RWPE2 (cell line): ENCODE results near the gene ADGRB2.

Experiments used
- ATAC-seq: fragments of 200-7000 bp; cut with Tn5 transposase; 3 replicates; pipeline ENCODE4 v1.9.1; 2021; ENCODE audit warnings: low read depth
- DNase-seq: peaks from one replicate; pipeline ENCODE4 v3.0.0-alpha.2; 2020; ENCODE audit warnings: low spot score
- H3K27ac ChIP-seq: fragments of 450-650 bp; 2 replicates; pipeline ENCODE4 v1.5.1; 2017; ENCODE audit warnings: mild to moderate bottlenecking; ENCODE audit not compliant: poor library complexity, severe bottlenecking
- H3K27me3 ChIP-seq: fragments of 250-450 bp; sonication (Bioruptor Pico); 2 replicates; pipeline ENCODE4 v1.5.1; 2021; ENCODE audit warnings: mild to moderate bottlenecking, moderate library complexity; ENCODE audit not compliant: insufficient read depth, poor library complexity, severe bottlenecking
- H3K36me3 ChIP-seq: fragments of 250-450 bp; sonication (Bioruptor Pico); 2 replicates; pipeline ENCODE4 v1.5.1; 2020; ENCODE audit warnings: low read depth, mild to moderate bottlenecking, moderate library complexity
- H3K4me1 ChIP-seq: fragments of 250-450 bp; sonication (Bioruptor Pico); 2 replicates; pipeline ENCODE4 v1.5.1; 2021; ENCODE audit warnings: mild to moderate bottlenecking, moderate library complexity; ENCODE audit not compliant: insufficient read depth, poor library complexity, severe bottlenecking
- H3K4me3 ChIP-seq: fragments of 250-450 bp; sonication (Bioruptor Pico); 2 replicates; pipeline ENCODE4 v1.5.1; 2021; ENCODE audit warnings: mild to moderate bottlenecking, moderate library complexity; ENCODE audit not compliant: severe bottlenecking
- H3K9me3 ChIP-seq: fragments of 250-450 bp; sonication (Bioruptor Pico); 2 replicates; pipeline ENCODE4 v1.5.1; 2021; ENCODE audit warnings: mild to moderate bottlenecking, moderate library complexity; ENCODE audit not compliant: severe bottlenecking
- CTCF ChIP-seq: fragments of 450-650 bp; IDR thresholded peaks from one replicate; pipeline ENCODE4 v1.5.1; 2017; ENCODE audit warnings: mild to moderate bottlenecking, moderate library complexity; ENCODE audit not compliant: poor library complexity, severe bottlenecking

Gene ADGRB2

GRCh38 chr1:31792541-31792940 lies 28.4 kb upstream of the ADGRB2 start:
- H3K27ac ChIP-seq: no peak overlapping the region
- H3K9me3 ChIP-seq: no peaks in the 10 kb centered on the region
- peak; percentile 61 for DNase-seq
- no peaks in the 10 kb centered on the region for H3K4me1 ChIP-seq
- no peaks in the 10 kb centered on the region for H3K27me3 ChIP-seq
- no peak for TF ChIP-seq CTCF
- no peak overlapping the region for H3K4me3 ChIP-seq
- ATAC-seq: no peak
- H3K36me3 ChIP-seq: no peaks in the 10 kb centered on the region

GRCh38 chr1:31792116-31792515 lies 28.0 kb upstream of the ADGRB2 start:
- DNase-seq (peak; percentile 55), ATAC-seq (no peak)
- no peak overlapping the region for H3K27ac ChIP-seq
- no peaks in the 10 kb centered on the region for H3K4me1 ChIP-seq
- H3K27me3 ChIP-seq: no peaks in the 10 kb centered on the region
- H3K36me3 ChIP-seq: no peaks in the 10 kb centered on the region
- TF ChIP-seq CTCF: no peak
- H3K9me3 ChIP-seq: no peaks in the 10 kb centered on the region
- H3K4me3 ChIP-seq: no peak overlapping the region

- TF ChIP-seq CTCF: no peak
- H3K27ac ChIP-seq: no peak overlapping the region
- H3K4me3 ChIP-seq: no peak overlapping the region
- DNase-seq: peak; percentile 31
- H3K9me3 ChIP-seq: no peaks in the 10 kb centered on the region
- no peaks in the 10 kb centered on the region for H3K4me1 ChIP-seq
- no peak for ATAC-seq
- H3K27me3 ChIP-seq: no peaks in the 10 kb centered on the region
- no peaks in the 10 kb centered on the region for H3K36me3 ChIP-seq
These were observed 27.2 kb upstream of the ADGRB2 start for GRCh38 chr1:31791131-31791858.

GRCh38 chr1:31790641-31791091 lies 26.5 kb upstream of the ADGRB2 start:
- Histone ChIP-seq H3K27me3 (no peaks in the 10 kb centered on the region), H3K27ac (no peak overlapping the region), H3K36me3 (no peaks in the 10 kb centered on the region), H3K4me1 (no peaks in the 10 kb centered on the region), H3K4me3 (no peak overlapping the region), H3K9me3 (no peaks in the 10 kb centered on the region)
- ATAC-seq (no peak), DNase-seq (peak; percentile 44)
- no peak for TF ChIP-seq CTCF

- no peak for TF ChIP-seq CTCF
These were observed 26.0 kb upstream of the ADGRB2 start for GRCh38 chr1:31790140-31790539.

More at GRCh38 chr1:31790140-31790539, 26.0 kb upstream of the ADGRB2 start:
- Histone ChIP-seq H3K4me1 (no peaks in the 10 kb centered on the region), H3K4me3 (no peak overlapping the region), H3K27ac (no peak overlapping the region), H3K27me3 (no peaks in the 10 kb centered on the region), H3K9me3 (no peaks in the 10 kb centered on the region), H3K36me3 (no peaks in the 10 kb centered on the region)
- peak; percentile 18 for DNase-seq
- no peak for ATAC-seq
